HuH-7 (cell line): Measurements from ENCODE around the gene CENPK.
"Not testable (repeated sequence)": the region's sequence is repeated elsewhere in the genome, so short reads cannot be mapped to it uniquely, and the experiment has no call there.

ENCODE experiments used
- DNase-seq: peaks from one replicate; pipeline ENCODE4 v3.0.0; 2011; ENCODE audit warnings: low spot score

Gene CENPK

GRCh38 chr5:65562731-65563701 is at the start of gene CENPK, which contains the start of gene PPWD1:
Gene CENPK (minus strand): TSS chr5:65563168. CDS start chr5:65554907, 8,261 bp downstream.
Gene PPWD1 (plus strand): TSS chr5:65563296. CDS start chr5:65563311, 15 bp downstream.
- DNase-seq: peak; percentile 81

- no peak for DNase-seq
Observed at GRCh38 chr5:65612298-65612907, 49.4 kb upstream of the CENPK start.

DNA sequence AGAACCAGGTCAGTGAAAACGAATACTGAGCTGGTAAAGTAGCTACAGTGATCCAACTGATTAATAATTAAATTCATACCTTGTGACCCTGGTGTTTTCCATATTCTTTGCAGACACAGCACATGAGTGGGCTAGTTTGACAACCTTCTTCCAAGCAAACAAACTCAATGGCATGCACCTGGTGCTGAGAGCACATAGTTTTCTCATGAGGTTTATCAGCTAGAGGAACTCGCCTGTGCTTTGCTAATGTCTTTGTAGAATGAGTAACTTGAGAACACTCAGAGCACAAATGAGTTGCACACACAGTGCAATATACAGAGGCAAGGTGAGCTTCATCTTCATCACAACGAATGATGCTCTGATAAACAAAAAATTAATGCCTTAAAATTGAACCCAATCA is 48.6 kb upstream of the CENPK start:
- DNase-seq: peak; percentile 21

DNA sequence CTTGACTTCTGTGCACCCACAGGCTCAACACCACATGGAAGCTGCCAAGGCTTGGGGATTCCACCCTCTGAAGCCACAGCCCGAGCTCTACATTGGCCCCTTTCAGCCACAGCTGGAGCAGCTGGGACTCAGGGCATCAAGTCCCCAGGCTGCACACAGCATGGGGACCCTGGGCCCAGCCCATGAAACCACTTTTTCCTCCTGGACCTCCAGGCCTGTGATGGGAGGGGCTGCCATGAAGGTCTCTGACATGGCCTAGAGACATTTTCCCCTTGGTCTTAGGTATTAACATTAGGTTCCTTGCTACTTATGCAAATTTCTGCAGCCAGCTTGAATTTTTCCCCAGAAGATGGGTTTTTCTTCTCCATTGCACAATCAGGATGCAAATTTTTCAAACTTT is 38.8 kb upstream of the CENPK start:
- DNase-seq: not testable (repeated sequence)

- DNase-seq: no peak
Observed at GRCh38 chr5:65588694-65589093, 25.7 kb upstream of the CENPK start.

GRCh38 chr5:65577141-65577540 is 14.2 kb upstream of the CENPK start:
- DNase-seq: no peak

DNA sequence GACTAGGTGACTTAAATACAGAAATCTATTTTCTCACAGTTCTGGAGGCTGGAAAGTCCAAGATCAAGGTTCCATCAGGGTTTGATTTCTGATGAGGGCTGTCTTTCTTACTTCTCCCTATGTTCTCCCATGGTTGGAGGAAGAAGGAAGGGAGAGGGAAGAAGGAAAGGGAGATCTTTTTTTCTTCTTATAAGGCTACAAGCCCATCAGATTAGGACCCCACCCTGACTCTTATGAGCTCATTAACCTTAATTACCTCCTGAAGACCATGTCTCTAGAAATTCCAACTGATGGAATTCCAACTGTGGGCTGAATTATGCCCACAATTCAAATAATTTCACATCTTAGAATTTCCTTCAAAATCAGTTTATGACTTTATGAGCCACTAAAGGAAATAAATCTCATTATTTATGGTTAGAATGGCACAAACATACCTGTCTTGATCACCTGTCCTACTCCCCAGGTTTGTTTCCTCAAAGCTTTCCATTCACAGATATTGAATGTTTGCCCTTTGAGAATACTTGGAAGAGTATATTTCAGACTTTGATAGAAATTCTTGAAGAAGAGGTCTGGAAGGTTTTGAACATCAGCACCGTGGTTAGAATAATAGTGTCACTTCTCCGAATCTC is 7.7 kb upstream of the CENPK start:
- DNase-seq: no peak

DNA sequence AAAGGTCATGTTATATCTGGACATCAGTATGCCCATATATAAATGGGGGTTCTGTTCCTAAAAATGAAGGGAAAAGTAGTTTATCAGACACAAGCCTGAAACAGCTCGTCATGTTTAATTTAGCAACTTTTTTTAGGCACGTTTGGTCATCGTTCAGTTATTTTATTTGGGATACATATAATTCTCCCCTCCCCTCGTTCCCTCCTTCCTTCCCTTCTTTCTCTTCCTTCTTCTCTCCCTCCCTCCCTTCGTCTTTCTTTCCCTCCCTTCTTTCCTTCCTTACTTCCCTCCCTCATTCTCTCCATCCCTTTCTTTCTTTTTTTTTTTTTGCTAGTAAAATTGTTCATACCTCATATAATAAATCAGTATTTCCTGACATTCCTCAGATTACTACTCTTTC is 3.5 kb upstream of the CENPK start:
- no peak for DNase-seq

GRCh38 chr5:65563777-65564176 is 809 bp upstream of the CENPK start:
- no peak for DNase-seq

- no peak for DNase-seq
Observed at GRCh38 chr5:65556718-65557117, 6.2 kb downstream of the CENPK start.

DNA sequence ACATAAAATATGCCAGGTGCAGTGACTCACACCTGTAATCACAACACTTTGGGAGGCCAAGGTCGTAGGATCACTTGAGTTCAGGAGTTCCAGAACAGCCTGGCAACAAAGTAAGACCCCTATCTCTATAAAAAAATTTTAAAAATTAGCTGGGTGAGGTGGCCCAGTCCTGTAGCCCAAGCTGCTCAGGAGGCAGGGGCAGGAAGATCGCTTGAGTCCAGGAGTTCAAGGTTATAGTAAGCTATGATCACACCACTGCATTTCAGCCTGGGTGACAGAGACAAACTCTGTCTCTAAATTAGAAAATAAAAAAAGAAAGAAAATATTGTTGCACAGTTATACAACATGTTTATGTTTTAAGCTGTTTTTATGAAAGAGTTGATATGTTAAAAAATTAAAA is 6.8 kb downstream of the CENPK start:
- no peak for DNase-seq

DNA sequence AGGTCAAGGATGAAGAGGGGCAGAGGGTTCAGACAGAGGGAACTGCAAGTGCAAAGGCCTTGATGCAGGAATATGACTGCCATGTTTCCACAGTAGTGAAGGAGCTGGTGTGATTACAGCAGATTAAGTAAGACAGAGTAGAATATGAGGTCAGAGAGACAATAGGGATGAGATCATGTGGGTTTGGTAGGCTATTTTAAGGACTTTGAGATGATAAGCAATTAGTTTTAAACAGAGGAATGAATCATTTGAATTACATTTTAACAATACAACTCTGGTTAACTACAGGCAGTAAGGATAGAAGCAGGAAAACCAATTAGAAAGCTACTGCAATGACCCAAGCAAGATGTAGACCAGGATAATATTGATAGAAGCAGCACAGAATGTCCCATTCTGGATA is 7.7 kb downstream of the CENPK start:
- DNase-seq: no peak

DNA sequence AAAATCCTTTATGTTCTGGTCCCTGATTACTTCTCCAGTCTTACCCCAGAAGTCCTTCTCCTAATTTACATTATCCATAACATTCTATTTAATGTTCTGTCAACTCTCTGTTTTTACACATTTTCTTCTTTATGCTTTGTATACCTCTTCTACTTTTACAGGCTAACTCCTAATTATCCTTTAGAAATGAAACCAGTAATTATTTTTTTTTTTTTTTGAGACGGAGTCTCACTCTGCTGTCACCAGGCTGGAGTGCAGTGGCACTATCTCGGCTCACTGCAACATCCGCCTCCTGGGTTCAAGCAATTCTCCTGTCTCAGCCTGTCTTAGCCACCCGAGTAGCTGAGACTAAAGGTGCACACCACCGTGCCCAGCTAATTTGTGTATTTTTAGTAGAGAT is 9.0 kb downstream of the CENPK start:
- no peak for DNase-seq

GRCh38 chr5:65548281-65548680 is 14.7 kb downstream of the CENPK start:
- no peak for DNase-seq

DNA sequence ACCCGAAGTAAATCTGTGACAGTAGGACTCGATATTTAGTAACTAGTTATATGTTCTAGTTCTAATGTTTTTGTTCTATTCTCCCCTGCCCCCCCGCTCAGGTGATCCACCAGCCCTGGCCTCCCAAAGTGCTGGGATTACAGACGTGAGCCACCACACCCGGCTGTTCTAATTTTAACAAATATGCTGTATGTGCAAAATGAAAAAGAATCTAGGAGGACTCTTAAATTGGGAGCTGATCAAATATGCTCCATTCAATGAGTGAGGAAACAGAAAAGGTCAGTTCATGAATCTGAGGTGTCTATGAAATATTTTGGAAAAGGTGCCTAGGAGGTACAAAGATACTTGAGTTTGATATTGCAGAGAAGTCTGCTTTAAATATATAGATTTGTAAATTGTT is 16.8 kb downstream of the CENPK start:
- no peak for DNase-seq

GRCh38 chr5:65544473-65544872 is 18.5 kb downstream of the CENPK start:
- DNase-seq: no peak

- DNase-seq: no peak
Observed at GRCh38 chr5:65539827-65540226, 23.1 kb downstream of the CENPK start.

DNA sequence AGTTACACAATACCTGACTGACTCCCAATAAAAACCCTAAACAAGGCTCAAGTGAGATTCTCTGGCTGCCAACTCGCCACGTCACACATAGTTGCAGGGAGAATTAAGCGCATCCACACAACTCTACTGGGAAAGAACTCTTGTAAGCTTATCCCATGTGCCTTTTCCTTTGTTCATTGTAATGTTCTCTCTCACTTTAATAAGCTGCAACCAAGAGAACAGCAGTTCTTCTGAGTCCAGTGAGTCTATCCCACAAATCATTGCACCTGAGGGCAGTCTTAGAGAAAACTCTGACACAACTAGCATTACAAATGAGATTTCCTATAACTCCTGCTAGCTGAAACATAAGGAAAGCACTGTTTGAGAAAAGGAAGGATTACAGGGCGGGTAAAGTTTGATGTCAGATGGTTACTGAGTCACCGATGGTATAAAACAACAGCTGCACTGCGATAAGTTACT is 27.4 kb downstream of the CENPK start:
- DNase-seq: no peak

DNA sequence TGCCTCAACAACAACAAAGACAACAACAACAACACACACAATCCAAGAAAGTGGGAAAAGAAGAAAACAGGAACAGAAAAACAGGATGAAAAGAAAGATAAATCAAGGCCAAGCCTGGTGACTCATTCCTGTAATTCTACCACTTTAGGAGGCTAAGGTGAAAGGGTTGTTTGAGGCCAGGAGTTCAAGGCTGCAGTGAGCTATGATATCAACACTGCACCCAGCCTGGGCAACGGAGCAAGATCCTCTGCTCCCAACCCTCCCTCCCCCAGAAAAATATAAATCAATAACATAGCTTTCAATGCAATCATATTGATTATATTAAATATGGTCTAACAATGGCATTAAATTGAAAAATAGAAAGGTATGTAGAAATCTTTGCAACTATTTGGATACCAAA is 32.1 kb downstream of the CENPK start:
- no peak for DNase-seq

DNA sequence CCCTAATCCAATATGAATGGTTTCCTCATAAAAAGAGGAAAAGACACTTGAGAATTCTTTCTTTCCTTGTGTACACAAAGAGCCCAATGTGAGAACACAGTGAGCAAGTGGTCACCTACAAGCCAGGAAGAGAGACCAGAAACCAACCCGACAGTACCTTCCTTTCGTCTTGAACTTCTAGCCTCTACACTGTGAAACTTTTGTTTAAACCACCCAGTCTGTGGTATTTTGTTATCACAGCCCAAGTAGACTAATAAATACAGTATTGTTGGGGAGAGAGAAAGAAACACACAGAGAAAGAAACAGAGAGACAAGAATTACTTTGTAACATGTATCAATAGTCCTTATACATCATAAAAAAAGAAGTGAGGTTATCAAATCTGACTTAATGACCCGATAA is 37.2 kb downstream of the CENPK start:
- DNase-seq: no peak

GRCh38 chr5:65512170-65512937 is 50.6 kb downstream of the CENPK start:
- no peak for DNase-seq

GRCh38 chr5:65508978-65509377 is 54.0 kb downstream of the CENPK start:
- DNase-seq: no peak
